Activated T-helper 1 cell treated with anti-CD3 and anti-CD28 coated beads, Interleukin-12 subunit alpha, Interleukin-12 subunit beta, Interleukin-2, Interleukin-4 antibody, amounts not matched to agents 30 ng/mL and 10 ng/mL and 1 ng/mL, durations not matched to agents 14 hours and 24 hours and 36 hours (primary cell): ENCODE data around the gene ADGRA1. TPM values are rescaled to one million over a fixed set of nuclear protein-coding genes. Genes with fewer than 3 reads are reported as not detected.
"Not testable (repeated sequence)": the region's sequence is repeated elsewhere in the genome, so short reads cannot be mapped to it uniquely, and the experiment has no call there.

ENCODE experiments used
- DNase-seq: peaks from one replicate; pipeline ENCODE4 v3.0.0; 2021; ENCODE audit warnings: low spot score
- H3K27ac Mint-ChIP-seq: one replicate; pipeline ENCODE4 v1.8.0; 2021; ENCODE audit warnings: mild to moderate bottlenecking, mixed read lengths
- H3K27me3 Mint-ChIP-seq: one replicate; pipeline ENCODE4 v1.8.0; 2022; ENCODE audit warnings: mild to moderate bottlenecking, moderate library complexity, mixed read lengths; ENCODE audit not compliant: insufficient read depth
- H3K36me3 Mint-ChIP-seq: one replicate; pipeline ENCODE4 v1.8.0; 2021; ENCODE audit warnings: low read depth, mixed read lengths
- H3K4me1 Mint-ChIP-seq: one replicate; pipeline ENCODE4 v1.8.0; 2021; ENCODE audit warnings: low read depth, mixed read lengths
- H3K4me3 Mint-ChIP-seq: one replicate; pipeline ENCODE4 v1.8.0; 2021; ENCODE audit warnings: mild to moderate bottlenecking, moderate library complexity, mixed read lengths
- H3K9me3 Mint-ChIP-seq: one replicate; pipeline ENCODE4 v1.8.0; 2021; ENCODE audit warnings: mixed read lengths
- intact Hi-C: fragments of 100-400 bp; cut with micrococcal nuclease; formaldehyde crosslinking; loops from one replicate; pipeline ENCODE4 v1.15.1; 2024
- total RNA-seq: library from RNA; stranded (reverse); gene quantifications from 2 replicates; pipeline ENCODE4 v1.2.3, GENCODE V29; 2022

The ADGRA1 gene
- total RNA-seq, 1 donor from 2014 or later, result not detected

DNA sequence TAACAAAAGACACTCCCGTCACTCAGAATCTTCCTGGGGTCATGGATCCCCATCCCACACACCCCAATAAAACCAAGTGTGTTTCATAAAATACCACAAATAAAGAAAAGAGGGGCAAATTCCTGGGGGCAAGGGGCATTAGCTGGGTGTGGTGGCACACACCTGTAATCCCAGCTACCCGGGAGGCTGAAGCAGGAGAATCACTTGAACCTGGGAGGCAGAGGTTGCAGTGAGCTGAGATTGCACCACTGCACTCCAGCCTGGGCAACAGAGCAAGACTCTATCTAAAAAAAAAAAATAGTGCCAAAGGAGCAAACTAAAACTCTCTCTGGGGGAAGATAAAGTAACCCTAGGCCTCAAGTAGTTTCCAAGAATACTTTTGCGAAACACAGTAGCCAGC is 63.3 kb downstream of the ADGRA1 start:
- DNase-seq, H3K27ac Mint-ChIP-seq, intact Hi-C loops, H3K4me1 Mint-ChIP-seq, H3K36me3 Mint-ChIP-seq, H3K4me3 Mint-ChIP-seq: not testable (repeated sequence)
- Mint-ChIP-seq H3K9me3 (peaks cover 26% of the 10 kb centered on the region), H3K27me3 (peaks cover 29% of the 10 kb centered on the region)

DNA sequence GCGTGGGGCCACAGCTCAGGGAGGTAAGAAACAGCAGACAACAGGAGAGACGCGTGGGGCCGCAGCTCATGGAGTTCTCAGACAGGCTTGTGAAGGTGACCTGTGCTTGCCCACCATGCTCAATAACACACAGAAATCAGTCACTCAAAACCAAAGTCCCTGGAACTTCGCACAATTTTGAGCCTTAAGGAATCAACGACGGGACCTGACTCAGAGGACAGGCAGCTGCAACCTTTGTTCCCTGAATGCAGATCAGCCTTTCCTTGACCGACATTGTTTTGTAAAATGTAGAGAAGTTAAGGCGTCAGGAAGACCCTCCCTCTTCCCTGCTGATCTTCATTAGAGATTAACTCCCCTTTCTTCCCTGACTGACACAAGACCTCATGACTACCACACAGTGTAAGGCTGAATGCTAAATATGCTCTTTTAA is 63.8 kb downstream of the ADGRA1 start:
- Mint-ChIP-seq H3K27ac (no peak overlapping the region), H3K4me1 (no peaks in the 10 kb centered on the region), H3K27me3 (peaks cover 26% of the 10 kb centered on the region), H3K9me3 (peaks cover 26% of the 10 kb centered on the region), H3K4me3 (no peak overlapping the region), H3K36me3 (no peaks in the 10 kb centered on the region)
- intact Hi-C loops, result no loop called here
- no peak for DNase-seq

- Mint-ChIP-seq H3K36me3 (no peaks in the 10 kb centered on the region), H3K27ac (no peak overlapping the region)
- intact Hi-C loops, result no loop called here
These were observed 66.7 kb downstream of the ADGRA1 start for GRCh38 chr10:133154411-133154810.

GRCh38 chr10:133154996-133155778 is 67.5 kb downstream of the ADGRA1 start:
- Mint-ChIP-seq H3K9me3 (peaks cover 1% of the 10 kb centered on the region), H3K27ac (no peak overlapping the region), H3K4me3 (no peak overlapping the region), H3K36me3 (no peaks in the 10 kb centered on the region), H3K4me1 (no peaks in the 10 kb centered on the region), H3K27me3 (peaks cover 12% of the 10 kb centered on the region)
- intact Hi-C loops, result no loop called here
- DNase-seq, result no peak

More at GRCh38 chr10:133154411-133154810, 66.7 kb downstream of the ADGRA1 start:
- Mint-ChIP-seq H3K4me3 (no peak overlapping the region), H3K9me3 (peaks cover 9% of the 10 kb centered on the region), H3K27me3 (peaks cover 18% of the 10 kb centered on the region), H3K4me1 (no peaks in the 10 kb centered on the region)
- DNase-seq, result no peak

DNA sequence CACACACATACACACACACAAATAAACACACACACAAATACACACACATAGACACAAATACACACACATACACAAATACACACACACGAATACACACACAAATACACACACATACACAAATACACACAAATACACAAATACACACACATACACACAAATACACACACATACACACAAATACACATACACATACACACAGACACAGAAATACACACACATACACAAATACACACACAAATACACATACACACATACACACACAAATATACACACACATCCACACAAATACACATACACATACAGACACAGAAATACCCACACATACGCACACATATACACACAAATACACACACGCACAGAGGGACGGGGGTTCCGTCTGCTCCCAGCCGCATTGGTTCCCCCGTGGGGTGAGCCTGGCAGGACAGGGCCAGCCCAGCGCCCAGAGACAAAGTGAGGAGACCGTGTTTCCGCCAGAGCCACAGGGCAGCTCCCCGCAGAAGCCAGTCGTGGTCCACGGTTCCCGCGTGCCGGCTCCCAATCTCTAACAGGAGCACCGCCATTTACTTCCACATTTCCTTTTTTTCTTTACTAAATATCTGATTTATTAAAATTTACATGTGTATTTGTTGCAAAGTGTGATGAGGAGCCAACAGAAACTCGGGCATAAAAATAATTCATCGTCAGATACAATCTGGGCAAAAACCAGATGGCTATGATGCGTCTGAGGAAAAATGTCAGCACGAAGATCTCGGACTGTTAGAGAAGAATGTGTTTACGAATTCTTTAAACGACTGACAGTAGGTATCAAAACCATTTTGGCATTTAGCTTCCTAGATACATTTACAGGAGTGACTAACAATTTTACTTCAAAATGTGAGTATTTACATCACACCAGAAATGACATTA is 69.2 kb downstream of the ADGRA1 start:
- no peaks in the 10 kb centered on the region for H3K4me1 Mint-ChIP-seq
- H3K9me3 Mint-ChIP-seq, result no peaks in the 10 kb centered on the region
- no peak for DNase-seq
- H3K36me3 Mint-ChIP-seq, result no peaks in the 10 kb centered on the region
- no peak overlapping the region for H3K27ac Mint-ChIP-seq
- peaks cover 13% of the 10 kb centered on the region for H3K27me3 Mint-ChIP-seq
- H3K4me3 Mint-ChIP-seq, result no peak overlapping the region
- intact Hi-C loops, result no loop called here

- no peaks in the 10 kb centered on the region for H3K4me1 Mint-ChIP-seq
- peaks cover 7% of the 10 kb centered on the region for H3K27me3 Mint-ChIP-seq
- no peak for DNase-seq
- intact Hi-C loops, result no loop called here
- H3K27ac Mint-ChIP-seq, result no peak overlapping the region
- no peaks in the 10 kb centered on the region for H3K9me3 Mint-ChIP-seq
- H3K4me3 Mint-ChIP-seq, result no peak overlapping the region
- no peaks in the 10 kb centered on the region for H3K36me3 Mint-ChIP-seq
These were observed 70.1 kb downstream of the ADGRA1 start for GRCh38 chr10:133157662-133158436.

- Mint-ChIP-seq H3K9me3 (no peaks in the 10 kb centered on the region), H3K36me3 (no peaks in the 10 kb centered on the region), H3K27me3 (peaks cover 7% of the 10 kb centered on the region), H3K4me1 (no peaks in the 10 kb centered on the region), H3K27ac (no peak overlapping the region), H3K4me3 (no peak overlapping the region)
- DNase-seq, result no peak
- intact Hi-C loops, result no loop called here
These were observed 70.7 kb downstream of the ADGRA1 start for GRCh38 chr10:133158437-133158755.

GRCh38 chr10:133158756-133159610 is 71.3 kb downstream of the ADGRA1 start:
- no peaks in the 10 kb centered on the region for H3K4me1 Mint-ChIP-seq
- peaks cover 5% of the 10 kb centered on the region for H3K27me3 Mint-ChIP-seq
- intact Hi-C loops, result no loop called here
- no peak for DNase-seq
- H3K9me3 Mint-ChIP-seq, result no peaks in the 10 kb centered on the region
- H3K4me3 Mint-ChIP-seq, result no peak overlapping the region
- no peak overlapping the region for H3K27ac Mint-ChIP-seq
- no peaks in the 10 kb centered on the region for H3K36me3 Mint-ChIP-seq

- Mint-ChIP-seq H3K9me3 (no peaks in the 10 kb centered on the region), H3K27me3 (peaks cover 3% of the 10 kb centered on the region), H3K27ac (no peak overlapping the region), H3K4me3 (no peak overlapping the region), H3K4me1 (no peaks in the 10 kb centered on the region), H3K36me3 (no peaks in the 10 kb centered on the region)
- intact Hi-C loops, result no loop called here
- DNase-seq, result no peak
These were observed 71.9 kb downstream of the ADGRA1 start for GRCh38 chr10:133159611-133159949.

- intact Hi-C loops, result no loop called here
- H3K4me3 Mint-ChIP-seq, result no peak within 1 kb of the TSS
- no peaks in the 10 kb centered on the region for H3K36me3 Mint-ChIP-seq
These were observed 72.5 kb downstream of the ADGRA1 start, which contains the start of gene KNDC1 for GRCh38 chr10:133159950-133160825. Gene KNDC1 (plus strand): TSS chr10:133160219. CDS start chr10:133160468, 249 bp downstream.

GRCh38 chr10:133160826-133161471 is 73.2 kb downstream of the ADGRA1 start:
- H3K9me3 Mint-ChIP-seq, result no peaks in the 10 kb centered on the region
- intact Hi-C loops, result no loop called here
- no peaks in the 10 kb centered on the region for H3K36me3 Mint-ChIP-seq
- peaks cover 3% of the 10 kb centered on the region for H3K27me3 Mint-ChIP-seq
- no peak for DNase-seq
- no peak overlapping the region for H3K4me3 Mint-ChIP-seq
- H3K4me1 Mint-ChIP-seq, result no peaks in the 10 kb centered on the region
- no peak overlapping the region for H3K27ac Mint-ChIP-seq

More at GRCh38 chr10:133159950-133160825, 72.5 kb downstream of the ADGRA1 start, which contains the start of gene KNDC1:
- Mint-ChIP-seq H3K27me3 (peaks cover 3% of the 10 kb centered on the region), H3K9me3 (no peaks in the 10 kb centered on the region), H3K27ac (no peak within 1 kb of the TSS), H3K4me1 (no peaks in the 10 kb centered on the region)
- DNase-seq, result no peak
